ENCODE measurements around the gene MEIOSIN. TPM values are rescaled to one million over a fixed set of nuclear protein-coding genes. Genes with fewer than 3 reads are reported as not detected.

The MEIOSIN gene
- total and polyA plus RNA-seq, 4 donors = not detected

DNA sequence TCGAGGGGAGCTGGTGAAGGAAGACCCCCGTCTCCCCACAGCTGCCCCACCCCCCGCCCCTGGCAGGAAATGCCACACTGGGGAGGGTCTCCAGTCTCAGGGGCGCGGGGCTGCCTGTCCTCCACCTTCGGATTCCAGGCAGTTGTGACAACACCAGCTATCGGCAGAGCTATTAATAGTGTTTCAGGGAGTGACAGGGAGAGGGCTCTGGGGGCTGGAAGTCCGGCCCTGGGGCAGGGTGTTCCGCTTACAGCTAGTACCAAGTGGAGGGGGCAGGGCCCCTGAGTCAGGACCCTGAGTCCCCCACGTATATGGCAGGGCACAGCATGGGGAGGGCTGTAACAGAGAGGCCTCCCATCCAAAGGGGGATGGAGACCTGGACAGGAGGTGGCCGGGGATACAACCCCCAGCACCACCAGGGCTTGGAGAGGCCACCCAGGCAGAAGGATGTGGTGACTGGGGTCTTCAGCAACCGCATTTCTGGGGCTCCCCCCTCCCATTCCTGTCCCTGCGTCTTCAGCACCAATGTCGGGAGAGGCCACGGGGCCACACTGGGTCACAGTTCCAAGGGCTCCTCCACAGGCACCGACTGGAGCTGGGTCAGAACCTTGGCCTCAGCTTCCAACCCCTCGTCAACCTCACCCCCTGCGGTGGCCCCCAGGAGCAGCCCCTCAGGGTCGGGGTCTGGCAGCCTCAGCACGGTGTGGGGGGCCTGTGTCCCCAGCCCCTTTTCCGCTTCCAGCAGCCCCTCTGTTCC, 31.9 kb downstream of the MEIOSIN start:
- Histone ChIP-seq H3K4me3 (ENCODE audit: low read depth in 1 of 3, low read length in 3 of 3) (no peak overlapping the region), H3K36me3 (ENCODE audit: control insufficient read depth in 4 of 4, insufficient read depth in 3 of 4, low read depth in 1 of 4, low read length in 3 of 4) (peaks cover 0 to 2% (median 0%) of the 10 kb centered on the region in 4 donors), H3K27me3 (ENCODE audit: control insufficient read depth in 4 of 4, insufficient read depth in 4 of 4, low read length in 3 of 4) (no peaks in the 10 kb centered on the region), H3K9ac (ENCODE audit: low read depth in 1 of 2, low read length in 2 of 2) (no peak overlapping the region), H3K4me1 (ENCODE audit: control insufficient read depth in 4 of 4, insufficient read depth in 4 of 4, low read length in 3 of 4) (peaks cover 3 to 32% (median 10%) of the 10 kb centered on the region in 4 donors), H3K9me3 (ENCODE audit: control insufficient read depth in 4 of 4, low read length in 3 of 4) (no peaks in the 10 kb centered on the region), H3K27ac (ENCODE audit: low read depth in 1 of 2, low read length in 2 of 2) (no peak overlapping the region)
- 72% methylated on average over 21 of the region's 21 CpGs for WGBS
- no peak for TF ChIP-seq HNF4G (IDR thresholded peaks at IDR 0.05)
- TF ChIP-seq, protein P1, sequence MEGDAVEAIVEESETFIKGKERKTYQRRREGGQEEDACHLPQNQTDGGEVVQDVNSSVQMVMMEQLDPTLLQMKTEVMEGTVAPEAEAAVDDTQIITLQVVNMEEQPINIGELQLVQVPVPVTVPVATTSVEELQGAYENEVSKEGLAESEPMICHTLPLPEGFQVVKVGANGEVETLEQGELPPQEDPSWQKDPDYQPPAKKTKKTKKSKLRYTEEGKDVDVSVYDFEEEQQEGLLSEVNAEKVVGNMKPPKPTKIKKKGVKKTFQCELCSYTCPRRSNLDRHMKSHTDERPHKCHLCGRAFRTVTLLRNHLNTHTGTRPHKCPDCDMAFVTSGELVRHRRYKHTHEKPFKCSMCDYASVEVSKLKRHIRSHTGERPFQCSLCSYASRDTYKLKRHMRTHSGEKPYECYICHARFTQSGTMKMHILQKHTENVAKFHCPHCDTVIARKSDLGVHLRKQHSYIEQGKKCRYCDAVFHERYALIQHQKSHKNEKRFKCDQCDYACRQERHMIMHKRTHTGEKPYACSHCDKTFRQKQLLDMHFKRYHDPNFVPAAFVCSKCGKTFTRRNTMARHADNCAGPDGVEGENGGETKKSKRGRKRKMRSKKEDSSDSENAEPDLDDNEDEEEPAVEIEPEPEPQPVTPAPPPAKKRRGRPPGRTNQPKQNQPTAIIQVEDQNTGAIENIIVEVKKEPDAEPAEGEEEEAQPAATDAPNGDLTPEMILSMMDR (IDR thresholded peaks at IDR 0.05; ENCODE audit: low read depth, low read length, missing input control) = no peak
- TF ChIP-seq YY1 (IDR thresholded peaks at IDR 0.05) = no peak
- no peak for TF ChIP-seq NR2F2 (IDR thresholded peaks at IDR 0.05)
- TF ChIP-seq TAF1 (conservative IDR thresholded peaks at IDR 0.05) = no peak
- TF ChIP-seq, protein P2, sequence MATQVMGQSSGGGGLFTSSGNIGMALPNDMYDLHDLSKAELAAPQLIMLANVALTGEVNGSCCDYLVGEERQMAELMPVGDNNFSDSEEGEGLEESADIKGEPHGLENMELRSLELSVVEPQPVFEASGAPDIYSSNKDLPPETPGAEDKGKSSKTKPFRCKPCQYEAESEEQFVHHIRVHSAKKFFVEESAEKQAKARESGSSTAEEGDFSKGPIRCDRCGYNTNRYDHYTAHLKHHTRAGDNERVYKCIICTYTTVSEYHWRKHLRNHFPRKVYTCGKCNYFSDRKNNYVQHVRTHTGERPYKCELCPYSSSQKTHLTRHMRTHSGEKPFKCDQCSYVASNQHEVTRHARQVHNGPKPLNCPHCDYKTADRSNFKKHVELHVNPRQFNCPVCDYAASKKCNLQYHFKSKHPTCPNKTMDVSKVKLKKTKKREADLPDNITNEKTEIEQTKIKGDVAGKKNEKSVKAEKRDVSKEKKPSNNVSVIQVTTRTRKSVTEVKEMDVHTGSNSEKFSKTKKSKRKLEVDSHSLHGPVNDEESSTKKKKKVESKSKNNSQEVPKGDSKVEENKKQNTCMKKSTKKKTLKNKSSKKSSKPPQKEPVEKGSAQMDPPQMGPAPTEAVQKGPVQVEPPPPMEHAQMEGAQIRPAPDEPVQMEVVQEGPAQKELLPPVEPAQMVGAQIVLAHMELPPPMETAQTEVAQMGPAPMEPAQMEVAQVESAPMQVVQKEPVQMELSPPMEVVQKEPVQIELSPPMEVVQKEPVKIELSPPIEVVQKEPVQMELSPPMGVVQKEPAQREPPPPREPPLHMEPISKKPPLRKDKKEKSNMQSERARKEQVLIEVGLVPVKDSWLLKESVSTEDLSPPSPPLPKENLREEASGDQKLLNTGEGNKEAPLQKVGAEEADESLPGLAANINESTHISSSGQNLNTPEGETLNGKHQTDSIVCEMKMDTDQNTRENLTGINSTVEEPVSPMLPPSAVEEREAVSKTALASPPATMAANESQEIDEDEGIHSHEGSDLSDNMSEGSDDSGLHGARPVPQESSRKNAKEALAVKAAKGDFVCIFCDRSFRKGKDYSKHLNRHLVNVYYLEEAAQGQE (IDR thresholded peaks at IDR 0.05) = no peak
- DNase-seq (ENCODE audit: low spot score) = no peak

DNA sequence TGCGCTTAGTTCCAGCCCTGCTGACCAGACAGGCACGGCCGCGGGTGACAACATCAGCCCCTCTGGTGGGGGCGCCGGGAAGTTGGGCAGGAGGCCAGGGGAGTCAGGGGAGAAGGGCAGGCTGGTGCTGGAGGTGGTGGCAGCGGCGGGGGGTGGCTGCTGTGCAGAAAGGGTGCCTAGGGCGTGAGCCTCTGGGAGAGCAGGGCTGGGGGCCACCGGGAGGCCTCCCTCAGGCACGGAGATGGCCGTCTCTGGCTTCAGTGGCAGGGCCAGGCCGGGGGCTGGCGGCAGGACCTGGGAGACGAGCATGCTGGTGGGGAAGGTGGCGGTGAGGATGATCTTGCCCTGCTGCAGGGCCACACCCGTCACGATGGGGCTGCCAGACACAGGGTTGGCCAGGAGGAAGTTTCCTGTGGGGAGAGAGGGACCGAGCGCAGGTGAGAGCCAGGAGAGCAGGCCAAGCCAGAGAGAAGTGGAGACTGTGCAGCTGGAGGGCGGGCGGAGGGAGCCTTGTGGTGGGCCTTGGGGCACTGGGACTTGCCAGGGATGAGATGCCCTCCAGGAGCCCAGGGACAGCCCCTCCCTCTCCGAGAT, 32.6 kb downstream of the MEIOSIN start:
- no peak overlapping the region for H3K27ac ChIP-seq (ENCODE audit: low read depth in 1 of 2, low read length in 2 of 2)
- H3K36me3 ChIP-seq (ENCODE audit: control insufficient read depth in 4 of 4, insufficient read depth in 3 of 4, low read depth in 1 of 4, low read length in 3 of 4) = peaks cover 0 to 2% (median 0%) of the 10 kb centered on the region in 4 donors
- no peak overlapping the region for H3K9ac ChIP-seq (ENCODE audit: low read depth in 1 of 2, low read length in 2 of 2)
- no peaks in the 10 kb centered on the region for H3K9me3 ChIP-seq (ENCODE audit: control insufficient read depth in 4 of 4, low read length in 3 of 4)
- DNase-seq (ENCODE audit: low spot score) = no peak
- H3K4me1 ChIP-seq (ENCODE audit: control insufficient read depth in 4 of 4, insufficient read depth in 4 of 4, low read length in 3 of 4) = peaks cover 4 to 32% (median 10%) of the 10 kb centered on the region in 4 donors
- no peak overlapping the region for H3K4me3 ChIP-seq (ENCODE audit: low read depth in 1 of 3, low read length in 3 of 3)
- TF ChIP-seq, protein P3, sequence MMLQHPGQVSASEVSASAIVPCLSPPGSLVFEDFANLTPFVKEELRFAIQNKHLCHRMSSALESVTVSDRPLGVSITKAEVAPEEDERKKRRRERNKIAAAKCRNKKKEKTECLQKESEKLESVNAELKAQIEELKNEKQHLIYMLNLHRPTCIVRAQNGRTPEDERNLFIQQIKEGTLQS (IDR thresholded peaks at IDR 0.05) = no peak
- TF ChIP-seq FOXA1 (IDR thresholded peaks at IDR 0.05) = no peak
- no peak for TF ChIP-seq TAF1 (conservative IDR thresholded peaks at IDR 0.05)
- TF ChIP-seq, protein P2 (IDR thresholded peaks at IDR 0.05) = no peak
- TF ChIP-seq HNF4G (IDR thresholded peaks at IDR 0.05) = no peak
- no peaks in the 10 kb centered on the region for H3K27me3 ChIP-seq (ENCODE audit: control insufficient read depth in 4 of 4, insufficient read depth in 4 of 4, low read length in 3 of 4)
- 87% methylated on average over 23 of the region's 23 CpGs for WGBS
